T-cell (primary cell): ENCODE results near the gene NUDT22. TPM values are rescaled to one million over a fixed set of nuclear protein-coding genes. Genes with fewer than 3 reads are reported as not detected.
A peak's percentile ranks its signal among the peaks of the same experiment; 100 is the strongest.

Experiments
- ATAC-seq, 4 experiments: fragments of 200-7000 bp in 3 of 4; fragments of 150-1000 bp in 1 of 4; cut with Tn5 transposase; replicated peaks in 1 of 4; 1 replicate in 3 of 4; 2 replicates in 1 of 4; pipeline ENCODE4 v1.10.0; 2021; ENCODE audit warnings: moderate library complexity in 3 of 4, mild to moderate bottlenecking in 2 of 4, moderate number of reproducible peaks in 1 of 4
- CTCF ChIA-PET, 2 donors: fragments of 300-600 bp; sonication (Branson Sonifier 250); formaldehyde crosslinking; loops; one replicate each; lab custom pipeline; 2022; ENCODE audit warnings: antibody characterized with exemption in 2 of 2; lab: Charles Lee
- POLR2A ChIA-PET, 2 donors: fragments of 300-600 bp; sonication (Branson Sonifier 250); formaldehyde crosslinking; loops; one replicate each; lab custom pipeline; 2022; ENCODE audit warnings: antibody characterized with exemption in 2 of 2; lab: Charles Lee
- DNase-seq, 35 experiments: peaks; one replicate each; pipeline versions ENCODE4 v3.0.0 to v3.0.0-alpha.2; 2013 to 2023
- H3K27ac ChIP-seq: one replicate; pipeline ENCODE4 v1.5.1; 2013; ENCODE audit warnings: low read length
- H3K27me3 ChIP-seq, 2 experiments: replicated peaks in 1 of 2; 1 replicate in 1 of 2; 2 replicates in 1 of 2; pipeline versions ENCODE4 v1.6.1 to v1.7.0; 2013; ENCODE audit warnings: low read length in 1 of 2, mixed read lengths in 1 of 2; ENCODE audit not compliant: control insufficient read depth in 2 of 2, insufficient read depth in 2 of 2; ENCODE audit errors: extremely low read depth in 1 of 2
- H3K36me3 ChIP-seq, 2 donors: 1 replicate in 1 of 2; 2 replicates in 1 of 2; pipeline versions ENCODE4 v1.6.1 to v1.7.0; 2013; ENCODE audit warnings: low read length in 1 of 2; ENCODE audit not compliant: control insufficient read depth in 2 of 2, insufficient read depth in 1 of 2; ENCODE audit errors: extremely low read depth in 1 of 2
- H3K4me1 ChIP-seq, 2 experiments: 1 replicate in 1 of 2; 2 replicates in 1 of 2; pipeline versions ENCODE4 v1.6.1 to v1.7.0; 2013; ENCODE audit warnings: low read length in 2 of 2, mixed read lengths in 1 of 2; ENCODE audit not compliant: insufficient read depth in 2 of 2, control insufficient read depth in 1 of 2; ENCODE audit errors: extremely low read depth in 1 of 2
- H3K4me3 ChIP-seq, 2 donors: 1 replicate in 1 of 2; 2 replicates in 1 of 2; pipeline versions ENCODE4 v1.5.1 to v1.7.0; 2013; ENCODE audit warnings: mild to moderate bottlenecking in 2 of 2, low read length in 1 of 2, moderate library complexity in 1 of 2; ENCODE audit not compliant: control insufficient read depth in 1 of 2; ENCODE audit errors: extremely low read depth in 1 of 2
- H3K9me3 ChIP-seq: 2 replicates; pipeline ENCODE4 v1.7.0; 2013
- H3K27ac Mint-ChIP-seq, 2 donors: one replicate each; pipeline ENCODE4 v1.8.0; 2020 to 2021; ENCODE audit warnings: mild to moderate bottlenecking in 2 of 2, mixed read lengths in 2 of 2
- H3K27me3 Mint-ChIP-seq, 2 donors: one replicate each; pipeline ENCODE4 v1.8.0; 2021 to 2022; ENCODE audit warnings: mixed read lengths in 2 of 2
- H3K36me3 Mint-ChIP-seq: one replicate; pipeline ENCODE4 v1.8.0; 2021; ENCODE audit warnings: mixed read lengths
- H3K4me1 Mint-ChIP-seq, 3 donors: one replicate each; pipeline ENCODE4 v1.8.0; 2020 to 2022; ENCODE audit warnings: mixed read lengths in 3 of 3, mild to moderate bottlenecking in 1 of 3
- H3K4me3 Mint-ChIP-seq, 3 donors: one replicate each; pipeline ENCODE4 v1.8.0; 2020 to 2022; ENCODE audit warnings: mild to moderate bottlenecking in 3 of 3, mixed read lengths in 3 of 3, moderate library complexity in 3 of 3
- H3K9me3 Mint-ChIP-seq, 3 donors: one replicate each; pipeline ENCODE4 v1.8.0; 2020 to 2022; ENCODE audit warnings: mixed read lengths in 3 of 3
- WGBS: methylation state at CpG from one replicate; pipeline ENCODE4 v1.1.5; 2013; ENCODE audit warnings: missing lambda C conversion rate; ENCODE audit not compliant: insufficient coverage; 5-methylcytosine and 5-hydroxymethylcytosine counted together
- total RNA-seq, 35 experiments: library from RNA in 6 of 35; stranded (reverse) in 6 of 35; fragments of 120-200 nt in 1 of 35; gene quantifications; one replicate each; pipeline versions ENCODE4 v1.2.1 to v1.2.4 and lab custom pipeline; 2013 to 2026

Gene NUDT22
- total RNA-seq, 5 donors from 2014 or later (not counting 1 experiment from before 2014, with no cell fraction given): 49.7 to 108 (median 97.5) TPM

DNA sequence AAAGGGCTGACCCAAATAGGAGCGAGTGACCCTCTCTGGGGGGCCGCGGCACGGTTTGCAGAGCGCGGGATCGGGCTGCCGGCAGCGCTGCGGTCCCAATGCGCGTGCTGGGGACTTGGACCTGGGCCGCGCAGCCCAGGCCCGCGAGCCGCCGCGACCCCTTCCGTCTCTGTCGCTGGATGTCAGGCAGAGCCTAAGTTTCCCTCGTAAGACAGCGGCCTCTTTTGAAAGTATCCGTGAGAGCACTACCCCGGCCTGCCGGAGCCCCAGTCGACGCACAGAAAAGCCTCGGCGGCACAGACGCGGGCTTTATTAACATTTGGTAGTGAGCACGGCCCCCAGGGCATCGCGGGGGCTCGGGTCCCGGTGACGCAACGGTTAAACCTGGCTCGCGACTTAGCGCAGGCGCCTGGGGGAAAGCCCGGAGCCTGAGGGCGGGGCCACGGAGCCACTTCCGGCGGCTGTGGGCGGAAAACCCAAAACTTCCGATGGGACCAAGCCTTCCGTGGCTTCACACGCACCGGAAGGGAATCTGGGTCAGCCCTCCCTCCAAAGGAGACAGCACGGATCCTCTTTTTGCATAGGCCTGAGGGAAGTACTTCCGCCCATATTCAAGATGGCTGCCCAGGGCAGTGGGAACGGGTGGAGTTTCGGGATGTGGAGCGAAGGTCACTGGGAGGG lies 43.6 kb downstream of the NUDT22 start:
- POLR2A ChIA-PET: interaction anchor here in 1 of 2 donors (1.1 to 1.7 kb wide), 3 partner anchors 15 to 84 kb away, joined by 3 to 5 read pairs (median 4); partner anchors contain the start of genes PRDX5, STIP1 and TRMT112
- Histone ChIP-seq H3K27me3 (no peaks in the 10 kb centered on the region), H3K36me3 (peaks cover 0 to 4% of the 10 kb centered on the region in 2 donors), H3K4me1 (peaks cover 5 to 41% of the 10 kb centered on the region in 2 experiments), H3K4me3 (peak overlapping the region; percentile 88 to 90), H3K27ac (peak overlapping the region; percentile 95), H3K9me3 (no peaks in the 10 kb centered on the region)
- peak overlapping the region; percentile 92 to 95 (median 93) for H3K4me3 Mint-ChIP-seq
- DNase-seq (peak; percentile 95 to 99 (median 97)), ATAC-seq (peak; percentile 73 to 80 (median 79))
- CTCF ChIA-PET: interaction anchor here (0.5 to 2.5 kb wide), 8 partner anchors 15 to 519 kb away, joined by 3 to 7 read pairs (median 3); partner anchors contain the start of genes BAD (in 1 of the 2) and GPR137 (in 1 of the 2)
- H3K27ac Mint-ChIP-seq: peak overlapping the region; percentile 95 to 97
- H3K27me3 Mint-ChIP-seq: no peaks in the 10 kb centered on the region
- no peaks in the 10 kb centered on the region for H3K36me3 Mint-ChIP-seq
- no peaks in the 10 kb centered on the region for H3K9me3 Mint-ChIP-seq
- WGBS: under 1% methylated on average over 58 of the region's 58 CpGs
- peaks cover 22 to 31% (median 23%) of the 10 kb centered on the region in 3 donors for H3K4me1 Mint-ChIP-seq

- Mint-ChIP-seq H3K36me3 (peaks cover 6% of the 10 kb centered on the region), H3K9me3 (no peaks in the 10 kb centered on the region), H3K4me3 (no peak overlapping the region), H3K27me3 (no peaks in the 10 kb centered on the region), H3K4me1 (peaks cover 5 to 9% (median 7%) of the 10 kb centered on the region in 3 donors), H3K27ac (no peak overlapping the region)
- Histone ChIP-seq H3K27me3 (no peaks in the 10 kb centered on the region), H3K4me3 (no peak overlapping the region), H3K9me3 (no peaks in the 10 kb centered on the region), H3K36me3 (peaks cover 6 to 18% of the 10 kb centered on the region in 2 donors), H3K4me1 (peaks cover 0 to 19% of the 10 kb centered on the region in 2 experiments), H3K27ac (no peak overlapping the region)
- 99% methylated on average over 10 of the region's 15 CpGs for WGBS
- CTCF ChIA-PET: no interaction called here
- POLR2A ChIA-PET: interaction anchor here in 1 of 2 donors (0.7 kb wide), 1 partner anchor 9 kb away, joined by 6 read pairs; the partner anchor contains the start of gene BAD
- DNase-seq (no peak), ATAC-seq (no peak)
Measured at GRCh38 chr11:64275031-64275800, 49.1 kb downstream of the NUDT22 start.

GRCh38 chr11:64275841-64276240 lies 49.8 kb downstream of the NUDT22 start:
- Mint-ChIP-seq H3K27me3 (no peaks in the 10 kb centered on the region), H3K9me3 (no peaks in the 10 kb centered on the region), H3K4me3 (no peak overlapping the region), H3K27ac (no peak overlapping the region), H3K4me1 (peaks cover 4 to 6% (median 5%) of the 10 kb centered on the region in 3 donors), H3K36me3 (peaks cover 6% of the 10 kb centered on the region)
- CTCF ChIA-PET: no interaction called here
- ATAC-seq (no peak), DNase-seq (no peak)
- Histone ChIP-seq H3K27ac (no peak overlapping the region), H3K4me1 (peaks cover 0 to 13% of the 10 kb centered on the region in 2 experiments), H3K27me3 (no peaks in the 10 kb centered on the region), H3K9me3 (no peaks in the 10 kb centered on the region), H3K36me3 (peaks cover 6 to 18% of the 10 kb centered on the region in 2 donors), H3K4me3 (no peak overlapping the region)
- WGBS: no CpG with 5 or more reads among the region's 2 CpGs
- POLR2A ChIA-PET: no interaction called here

DNA sequence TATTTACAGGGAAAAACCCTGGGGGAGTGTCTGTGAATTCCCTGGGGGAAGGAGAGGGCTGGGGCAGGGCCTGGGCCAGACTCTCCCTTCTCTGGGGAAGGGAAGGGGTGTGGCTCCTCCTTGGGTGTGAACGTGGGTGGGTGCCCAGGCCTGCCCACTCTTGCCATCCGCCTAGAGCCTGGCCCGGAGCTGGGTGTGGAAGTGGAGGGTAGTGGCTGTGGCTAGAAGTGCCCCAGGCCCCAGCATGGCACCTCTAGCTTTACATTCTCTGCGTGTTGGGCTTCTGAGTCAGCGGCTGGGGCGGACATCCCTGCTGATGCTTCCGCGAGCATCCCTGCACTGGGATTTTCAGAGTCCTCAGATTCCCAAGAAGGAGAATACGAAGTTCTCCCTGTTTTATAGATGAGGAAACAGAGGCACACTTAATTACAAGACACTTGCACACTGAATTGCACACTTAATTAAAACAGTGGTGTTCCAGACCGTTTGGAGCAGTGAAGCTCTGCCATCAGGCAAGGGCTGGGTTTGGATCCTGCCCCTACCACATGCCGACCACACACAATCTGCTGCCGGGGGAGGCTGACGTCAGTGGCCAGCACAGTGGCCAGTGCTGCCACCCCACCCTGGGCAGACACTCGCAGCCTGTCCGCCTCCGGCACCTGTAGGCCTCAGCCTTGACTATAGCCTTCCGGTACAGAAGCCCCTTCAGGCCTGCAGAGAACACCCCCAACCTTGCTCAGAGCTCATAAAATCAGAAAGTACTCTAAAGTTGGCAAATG lies 50.8 kb downstream of the NUDT22 start:
- no peak for ATAC-seq
- peaks cover 11% of the 10 kb centered on the region for H3K36me3 Mint-ChIP-seq
- ChIA-PET CTCF (interaction anchor here in 1 of 2 donors (0.6 kb wide), 1 partner anchor 129 kb away, joined by 3 read pairs; no protein-coding TSS in a partner anchor), POLR2A (no interaction called here)
- no peak overlapping the region for H3K27ac Mint-ChIP-seq
- peaks cover 0 to 7% of the 10 kb centered on the region in 2 experiments for H3K4me1 ChIP-seq
- H3K27me3 ChIP-seq: no peaks in the 10 kb centered on the region
- H3K27ac ChIP-seq: no peak overlapping the region
- DNase-seq: no peak
- H3K9me3 ChIP-seq: no peaks in the 10 kb centered on the region
- 95% methylated on average over 16 of the region's 17 CpGs for WGBS
- peaks cover 6 to 18% of the 10 kb centered on the region in 2 donors for H3K36me3 ChIP-seq
- no peak overlapping the region for H3K4me3 ChIP-seq
- peaks cover 2 to 8% (median 6%) of the 10 kb centered on the region in 3 donors for H3K4me1 Mint-ChIP-seq
- no peak overlapping the region for H3K4me3 Mint-ChIP-seq
- no peaks in the 10 kb centered on the region for H3K9me3 Mint-ChIP-seq
- no peaks in the 10 kb centered on the region for H3K27me3 Mint-ChIP-seq

- H3K4me3 Mint-ChIP-seq: no peak overlapping the region
- ATAC-seq: no peak
- POLR2A ChIA-PET: no interaction called here
Measured at GRCh38 chr11:64278576-64279190, 52.6 kb downstream of the NUDT22 start.

More at GRCh38 chr11:64278576-64279190, 52.6 kb downstream of the NUDT22 start:
- CTCF ChIA-PET: interaction anchor here (0.7 to 0.9 kb wide), 2 partner anchors 69 to 93 kb away, joined by 4 read pairs; partner anchors contain the start of gene STIP1 (in 1 of the 2)
- no peaks in the 10 kb centered on the region for H3K27me3 ChIP-seq
- peaks cover 11% of the 10 kb centered on the region for H3K36me3 Mint-ChIP-seq
- H3K27ac Mint-ChIP-seq: no peak overlapping the region
- H3K4me1 ChIP-seq: peaks cover 0 to 12% of the 10 kb centered on the region in 2 experiments
- H3K9me3 ChIP-seq: no peaks in the 10 kb centered on the region
- no peaks in the 10 kb centered on the region for H3K9me3 Mint-ChIP-seq
- no peak overlapping the region for H3K4me3 ChIP-seq
- WGBS: 87% methylated on average over 4 of the region's 8 CpGs
- no peak overlapping the region for H3K27ac ChIP-seq
- peaks cover 10 to 14% (median 13%) of the 10 kb centered on the region in 3 donors for H3K4me1 Mint-ChIP-seq
- H3K27me3 Mint-ChIP-seq: no peaks in the 10 kb centered on the region
- H3K36me3 ChIP-seq: peaks cover 2 to 25% of the 10 kb centered on the region in 2 donors
- no peak for DNase-seq
